ENCODE data around the gene PLCB1. TPM values are rescaled to one million over a fixed set of nuclear protein-coding genes. Genes with fewer than 3 reads are reported as not detected.

The PLCB1 gene
- total and polyA plus RNA-seq, 2 experiments from 2014 or later, result 6.7 to 20.5 TPM

GRCh38 chr20:8326191-8326590 lies 194.1 kb downstream of the PLCB1 start:
- Histone ChIP-seq H3K9me2 (replicated peaks; ENCODE audit: insufficient read depth) (no peaks in the 10 kb centered on the region), H3K36me3 (replicated peaks; ENCODE audit: insufficient read depth, low read depth) (no peaks in the 10 kb centered on the region), H3K4me3 (no peak overlapping the region), H3K4me2 (no peak overlapping the region), H3K79me2 (no peaks in the 10 kb centered on the region), H3K27ac (no peak overlapping the region), H3K4me1 (ENCODE audit: insufficient read depth) (peaks cover 11% of the 10 kb centered on the region), H2AFZ (no peak overlapping the region), H3K9me3 (ENCODE audit: low read depth) (no peaks in the 10 kb centered on the region), H4K20me1 (ENCODE audit: insufficient read depth, poor library complexity, severe bottlenecking) (no peaks in the 10 kb centered on the region), H3K27me3 (no peaks in the 10 kb centered on the region)
- 59% methylated on average over 3 of the region's 3 CpGs for WGBS (ENCODE audit: low lambda C conversion rate, missing lambda C conversion rate)
- no peak for TF ChIP-seq CTCF (IDR thresholded peaks at IDR 0.05; ENCODE audit: poor library complexity)
- no peak for TF ChIP-seq EZH2 (IDR thresholded peaks at IDR 0.05; ENCODE audit: borderline replicate concordance)
- no peak for TF ChIP-seq EZH2phosphoT487 (IDR thresholded peaks at IDR 0.05; ENCODE audit: low read depth, severe bottlenecking, unreplicated experiment)
- DNase-seq (ENCODE audit: low spot score), result no peak

- Histone ChIP-seq H3K27me3 (no peaks in the 10 kb centered on the region), H3K79me2 (no peaks in the 10 kb centered on the region), H4K20me1 (ENCODE audit: insufficient read depth, poor library complexity, severe bottlenecking) (no peaks in the 10 kb centered on the region), H3K27ac (no peak overlapping the region), H3K4me3 (no peak overlapping the region), H3K36me3 (replicated peaks; ENCODE audit: insufficient read depth, low read depth) (no peaks in the 10 kb centered on the region), H3K9me3 (ENCODE audit: low read depth) (no peaks in the 10 kb centered on the region), H3K4me2 (no peak overlapping the region), H3K9me2 (replicated peaks; ENCODE audit: insufficient read depth) (no peaks in the 10 kb centered on the region), H2AFZ (no peak overlapping the region), H3K4me1 (ENCODE audit: insufficient read depth) (peaks cover 11% of the 10 kb centered on the region)
- DNase-seq (ENCODE audit: low spot score), result no peak
- WGBS (ENCODE audit: low lambda C conversion rate, missing lambda C conversion rate), result 96% methylated on average over 5 of the region's 5 CpGs
- no peak for TF ChIP-seq EZH2phosphoT487 (IDR thresholded peaks at IDR 0.05; ENCODE audit: low read depth, severe bottlenecking, unreplicated experiment)
- TF ChIP-seq EZH2 (IDR thresholded peaks at IDR 0.05; ENCODE audit: borderline replicate concordance), result no peak
- no peak for TF ChIP-seq CTCF (IDR thresholded peaks at IDR 0.05; ENCODE audit: poor library complexity)
Measured at GRCh38 chr20:8326899-8327298, 194.8 kb downstream of the PLCB1 start.

GRCh38 chr20:8328189-8328588 lies 196.1 kb downstream of the PLCB1 start:
- no peaks in the 10 kb centered on the region for H3K9me2 ChIP-seq (replicated peaks; ENCODE audit: insufficient read depth)
- H3K4me2 ChIP-seq, result no peak overlapping the region
- TF ChIP-seq EZH2phosphoT487 (IDR thresholded peaks at IDR 0.05; ENCODE audit: low read depth, severe bottlenecking, unreplicated experiment) (no peak), EZH2 (IDR thresholded peaks at IDR 0.05; ENCODE audit: borderline replicate concordance) (no peak), CTCF (IDR thresholded peaks at IDR 0.05; ENCODE audit: poor library complexity) (no peak)
- no peak for DNase-seq (ENCODE audit: low spot score)
- H3K4me1 ChIP-seq (ENCODE audit: insufficient read depth), result peaks cover 11% of the 10 kb centered on the region
- no peak overlapping the region for H3K27ac ChIP-seq
- H3K27me3 ChIP-seq, result no peaks in the 10 kb centered on the region
- H3K4me3 ChIP-seq, result no peak overlapping the region
- H3K79me2 ChIP-seq, result no peaks in the 10 kb centered on the region
- no peak overlapping the region for H2AFZ ChIP-seq
- no peaks in the 10 kb centered on the region for H3K9me3 ChIP-seq (ENCODE audit: low read depth)
- no peaks in the 10 kb centered on the region for H3K36me3 ChIP-seq (replicated peaks; ENCODE audit: insufficient read depth, low read depth)
- H4K20me1 ChIP-seq (ENCODE audit: insufficient read depth, poor library complexity, severe bottlenecking), result no peaks in the 10 kb centered on the region
- WGBS (ENCODE audit: low lambda C conversion rate, missing lambda C conversion rate), result 97% methylated on average over 1 of the region's 1 CpG

- H3K4me2 ChIP-seq, result no peak overlapping the region
- no peaks in the 10 kb centered on the region for H3K36me3 ChIP-seq (replicated peaks; ENCODE audit: insufficient read depth, low read depth)
- 55% methylated on average over 3 of the region's 3 CpGs for WGBS (ENCODE audit: low lambda C conversion rate, missing lambda C conversion rate)
- H3K79me2 ChIP-seq, result no peaks in the 10 kb centered on the region
- H3K9me2 ChIP-seq (replicated peaks; ENCODE audit: insufficient read depth), result no peaks in the 10 kb centered on the region
- no peaks in the 10 kb centered on the region for H4K20me1 ChIP-seq (ENCODE audit: insufficient read depth, poor library complexity, severe bottlenecking)
- DNase-seq (ENCODE audit: low spot score), result no peak
- no peak overlapping the region for H2AFZ ChIP-seq
- no peak for TF ChIP-seq EZH2 (IDR thresholded peaks at IDR 0.05; ENCODE audit: borderline replicate concordance)
- TF ChIP-seq EZH2phosphoT487 (IDR thresholded peaks at IDR 0.05; ENCODE audit: low read depth, severe bottlenecking, unreplicated experiment), result no peak
- TF ChIP-seq CTCF (IDR thresholded peaks at IDR 0.05; ENCODE audit: poor library complexity), result no peak
- H3K27ac ChIP-seq, result no peak overlapping the region
- H3K27me3 ChIP-seq, result no peaks in the 10 kb centered on the region
- peaks cover 11% of the 10 kb centered on the region for H3K4me1 ChIP-seq (ENCODE audit: insufficient read depth)
- no peaks in the 10 kb centered on the region for H3K9me3 ChIP-seq (ENCODE audit: low read depth)
- H3K4me3 ChIP-seq, result no peak overlapping the region
Measured at GRCh38 chr20:8330319-8330784, 198.3 kb downstream of the PLCB1 start.

All from hepatocyte (in vitro differentiated cells).